OCI-LY1 (cell line): Measurements from ENCODE around the gene POU2AF1.

ENCODE experiments used
- H2AFZ ChIP-seq: fragments of 200-600 bp; sonication (generic), shearing (Covaris generic); 2 replicates; pipeline ENCODE4 v1.6.0; 2014; ENCODE audit warnings: antibody characterized with exemption, mild to moderate bottlenecking, low read length
- H3F3A ChIP-seq: fragments of 200-600 bp; sonication (generic), shearing (Covaris generic); 2 replicates; pipeline ENCODE4 v1.6.0; 2014; ENCODE audit warnings: mild to moderate bottlenecking, antibody characterized with exemption, low read length, moderate library complexity; ENCODE audit not compliant: insufficient read depth
- H3K27ac ChIP-seq: fragments of 200-600 bp; sonication (generic); 2 replicates; pipeline ENCODE4 v1.5.1; 2014; ENCODE audit warnings: low read length, mixed run types, mild to moderate bottlenecking, low read depth; ENCODE audit not compliant: poor library complexity, severe bottlenecking
- H3K27me3 ChIP-seq: fragments of 200-600 bp; sonication (generic); 2 replicates; pipeline ENCODE4 v1.6.0; 2014; ENCODE audit warnings: antibody characterized with exemption, mild to moderate bottlenecking, low read length, moderate library complexity; ENCODE audit not compliant: insufficient read depth
- H3K36me3 ChIP-seq: fragments of 200-600 bp; sonication (generic); 2 replicates; pipeline ENCODE4 v1.6.1; 2014; ENCODE audit warnings: mild to moderate bottlenecking, antibody characterized with exemption, low read length, moderate library complexity, mixed read lengths; ENCODE audit not compliant: insufficient read depth
- H3K4me1 ChIP-seq: fragments of 200-600 bp; sonication (generic); 2 replicates; pipeline ENCODE4 v1.5.1; 2014; ENCODE audit warnings: mild to moderate bottlenecking, low read length, moderate library complexity; ENCODE audit not compliant: insufficient read depth, severe bottlenecking
- H3K4me2 ChIP-seq: fragments of 200-600 bp; sonication (generic), shearing (Covaris generic); 2 replicates; pipeline ENCODE4 v1.6.1; 2014; ENCODE audit warnings: low read length
- H3K4me3 ChIP-seq: fragments of 200-600 bp; sonication (generic); 2 replicates; pipeline ENCODE4 v1.5.1; 2014; ENCODE audit warnings: low read length, low read depth, mild to moderate bottlenecking, mixed read lengths; ENCODE audit not compliant: poor library complexity, severe bottlenecking
- H3K79me2 ChIP-seq: fragments of 200-600 bp; shearing (Covaris generic); 2 replicates; pipeline ENCODE4 v1.6.1; 2016; ENCODE audit warnings: mixed run types, low read length, mixed read lengths; ENCODE audit not compliant: insufficient read depth
- H3K9ac ChIP-seq: fragments of 200-600 bp; sonication (generic), shearing (Covaris generic); 2 replicates; pipeline ENCODE4 v1.6.1; 2014; ENCODE audit warnings: mild to moderate bottlenecking, low read length, mixed read lengths
- H3K9me2 ChIP-seq: fragments of 200-600 bp; sonication (generic), shearing (Covaris generic); 2 replicates; pipeline ENCODE4 v1.6.1; 2014; ENCODE audit warnings: low read depth, mild to moderate bottlenecking, low read length, mixed read lengths
- H3K9me3 ChIP-seq: fragments of 200-600 bp; shearing (Covaris generic); 2 replicates; pipeline ENCODE4 v1.6.1; 2014; ENCODE audit warnings: low read length, mixed read lengths
- H4K20me1 ChIP-seq: fragments of 200-600 bp; sonication (generic), shearing (Covaris generic); 2 replicates; pipeline ENCODE4 v1.6.0; 2016; ENCODE audit warnings: mild to moderate bottlenecking, low read length; ENCODE audit not compliant: insufficient read depth
- CTCF ChIP-seq: fragments of 200-600 bp; sonication (generic), shearing (Covaris generic); IDR thresholded peaks from 2 replicates; pipeline ENCODE4 v1.5.1; 2017; ENCODE audit warnings: mild to moderate bottlenecking, antibody characterized with exemption, low read length, moderate library complexity, mixed read lengths
- EZH2 ChIP-seq: fragments of 200-600 bp; sonication (generic), shearing (Covaris generic); IDR thresholded peaks from 2 replicates; pipeline ENCODE4 v1.8.0; 2017; ENCODE audit warnings: borderline replicate concordance, mixed run types, mild to moderate bottlenecking, antibody characterized with exemption, low read length, moderate library complexity, mixed read lengths

The POU2AF1 gene

GRCh38 chr11:111336582-111337256 is 42.4 kb downstream of the POU2AF1 start:
- H3K79me2 ChIP-seq: no peaks in the 10 kb centered on the region
- H3F3A ChIP-seq: no peaks in the 10 kb centered on the region
- H4K20me1 ChIP-seq: no peaks in the 10 kb centered on the region
- H3K9me3 ChIP-seq: peaks cover 12% of the 10 kb centered on the region
- no peak overlapping the region for H3K27ac ChIP-seq
- H3K9ac ChIP-seq: no peak overlapping the region
- H2AFZ ChIP-seq: no peak overlapping the region
- no peak overlapping the region for H3K4me3 ChIP-seq
- no peak for TF ChIP-seq EZH2
- no peak for TF ChIP-seq CTCF
- no peaks in the 10 kb centered on the region for H3K4me1 ChIP-seq
- no peak overlapping the region for H3K4me2 ChIP-seq
- no peaks in the 10 kb centered on the region for H3K27me3 ChIP-seq
- no peaks in the 10 kb centered on the region for H3K36me3 ChIP-seq
- no peaks in the 10 kb centered on the region for H3K9me2 ChIP-seq

- Histone ChIP-seq H3K4me2 (no peak overlapping the region), H4K20me1 (no peaks in the 10 kb centered on the region), H3K9me2 (no peaks in the 10 kb centered on the region)
Observed at GRCh38 chr11:111336062-111336461, 43.0 kb downstream of the POU2AF1 start.

GRCh38 chr11:111335549-111335948 is 43.5 kb downstream of the POU2AF1 start:
- H3K9ac ChIP-seq: no peak overlapping the region
- no peaks in the 10 kb centered on the region for H3K9me2 ChIP-seq
- no peak overlapping the region for H3K27ac ChIP-seq
- H3K4me2 ChIP-seq: no peak overlapping the region
- H3K4me3 ChIP-seq: no peak overlapping the region
- H4K20me1 ChIP-seq: no peaks in the 10 kb centered on the region
- no peaks in the 10 kb centered on the region for H3K36me3 ChIP-seq
- peaks cover 12% of the 10 kb centered on the region for H3K9me3 ChIP-seq
- H2AFZ ChIP-seq: no peak overlapping the region
- TF ChIP-seq EZH2 (no peak), CTCF (no peak)
- H3K27me3 ChIP-seq: no peaks in the 10 kb centered on the region
- H3K4me1 ChIP-seq: no peaks in the 10 kb centered on the region
- H3F3A ChIP-seq: no peaks in the 10 kb centered on the region
- H3K79me2 ChIP-seq: no peaks in the 10 kb centered on the region

More at GRCh38 chr11:111336062-111336461, 43.0 kb downstream of the POU2AF1 start:
- H2AFZ ChIP-seq: no peak overlapping the region
- H3K27me3 ChIP-seq: no peaks in the 10 kb centered on the region
- peaks cover 12% of the 10 kb centered on the region for H3K9me3 ChIP-seq
- H3K9ac ChIP-seq: no peak overlapping the region
- H3K4me1 ChIP-seq: no peaks in the 10 kb centered on the region
- H3K79me2 ChIP-seq: no peaks in the 10 kb centered on the region
- no peaks in the 10 kb centered on the region for H3F3A ChIP-seq
- TF ChIP-seq CTCF (no peak), EZH2 (no peak)
- H3K27ac ChIP-seq: no peak overlapping the region
- H3K4me3 ChIP-seq: no peak overlapping the region
- no peaks in the 10 kb centered on the region for H3K36me3 ChIP-seq
